ENCODE measurements around the gene GRAP2.
"Not testable (repeated sequence)": the region's sequence is repeated elsewhere in the genome, so short reads cannot be mapped to it uniquely, and the experiment has no call there.

GRAP2 gene

DNA sequence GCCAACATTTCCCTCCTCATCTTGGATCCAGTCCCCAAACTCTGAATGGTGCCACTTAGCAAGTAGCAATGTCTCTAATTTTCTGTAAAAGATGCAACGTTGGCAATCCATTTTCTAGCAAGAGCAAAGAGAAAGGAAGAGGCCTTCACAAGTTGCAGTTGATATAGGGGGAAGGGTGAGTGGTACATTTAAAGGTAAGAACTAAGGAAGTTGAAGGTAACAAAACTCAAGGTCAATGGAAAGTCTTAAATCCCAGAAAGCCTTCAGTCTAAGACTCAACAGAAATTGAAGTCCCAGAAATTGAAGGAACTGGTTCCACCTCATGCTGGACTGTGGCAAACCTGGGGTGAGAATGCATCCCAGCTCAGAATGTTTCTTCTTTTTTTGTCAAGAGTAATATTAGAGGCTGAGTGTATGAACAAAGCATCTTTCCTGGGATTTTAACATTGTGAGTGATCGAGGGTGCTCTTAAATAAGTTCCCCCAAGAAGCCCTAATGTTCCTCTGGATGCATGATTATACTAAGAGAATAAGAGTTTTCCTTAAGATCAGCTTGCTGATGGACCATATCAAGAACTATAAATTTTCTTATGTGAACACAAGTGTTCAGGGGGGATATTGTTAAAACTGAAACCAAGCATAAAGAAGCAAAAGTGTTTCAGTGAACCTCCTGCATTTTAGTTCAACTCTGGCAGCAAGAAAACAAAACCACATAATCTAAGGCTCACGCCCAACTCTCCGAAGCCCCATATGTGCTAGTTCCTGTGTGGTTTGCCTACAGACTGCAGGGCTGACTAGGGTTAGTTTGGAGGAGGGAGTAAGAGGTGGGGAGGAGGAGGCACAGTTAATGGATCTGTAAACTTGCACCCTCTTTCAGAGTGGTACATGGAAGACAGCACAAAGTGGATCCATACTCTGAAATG lies at the start of gene GRAP2:
Gene GRAP2, plus strand, starts transcription at position 779 of the 922 bp plus-strand sequence. CDS start 46,023 bp downstream, outside the sequence.
- DNase-seq (ENCODE audit: low spot score): no peak

DNA sequence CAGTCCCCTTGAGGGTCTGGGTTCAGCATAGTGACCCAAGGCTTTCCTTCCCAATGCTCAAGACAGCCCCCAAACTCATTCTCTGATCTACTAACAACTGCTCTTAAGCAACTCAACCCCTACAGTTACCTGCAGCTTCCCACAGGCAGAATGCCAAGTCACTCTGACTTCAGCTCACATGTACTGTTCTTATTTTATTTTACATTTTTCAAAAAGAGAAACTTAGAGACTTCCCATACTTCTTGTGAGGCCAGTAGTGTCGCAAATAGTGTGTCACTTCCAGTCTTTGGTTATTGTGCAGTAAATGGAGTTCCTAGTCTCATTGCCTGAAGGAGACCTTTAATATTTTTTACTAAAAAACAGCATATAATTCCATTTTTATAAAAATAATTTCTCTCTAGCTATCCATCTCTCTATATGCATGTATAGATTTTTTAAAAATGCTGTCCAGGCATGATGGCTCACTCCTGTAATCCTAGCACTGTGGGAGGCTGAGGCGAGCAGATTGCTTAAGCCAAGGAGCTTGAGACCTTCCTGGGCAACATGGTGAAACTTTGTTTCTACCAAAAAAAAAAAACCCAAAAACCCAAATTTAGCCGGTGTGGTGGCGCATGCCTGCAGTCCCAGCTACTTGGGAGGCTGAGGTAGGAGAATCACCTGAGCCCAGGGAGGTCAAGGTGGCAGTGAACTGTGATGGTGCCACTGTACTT lies 49.1 kb upstream of the GRAP2 start:
- no peak for DNase-seq (ENCODE audit: low spot score)

DNA sequence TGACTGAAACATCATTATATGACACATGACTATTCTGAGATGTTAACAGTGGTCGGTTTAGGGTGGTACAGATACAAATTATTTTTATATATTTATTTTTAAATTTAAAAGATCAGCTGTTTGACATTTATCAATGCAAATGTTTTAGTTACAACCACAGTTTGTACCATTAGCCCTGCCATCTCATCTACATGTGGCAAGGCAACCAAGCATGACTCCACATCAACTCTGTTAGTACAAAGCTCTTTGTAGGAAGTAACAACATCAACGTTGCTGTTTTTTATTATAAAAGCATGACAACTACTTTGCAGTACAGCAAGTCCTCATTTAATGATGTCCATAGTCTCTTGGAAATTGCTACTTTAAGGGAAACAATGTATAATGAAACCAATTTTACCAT lies 48.1 kb upstream of the GRAP2 start:
- no peak for DNase-seq (ENCODE audit: low spot score)

DNA sequence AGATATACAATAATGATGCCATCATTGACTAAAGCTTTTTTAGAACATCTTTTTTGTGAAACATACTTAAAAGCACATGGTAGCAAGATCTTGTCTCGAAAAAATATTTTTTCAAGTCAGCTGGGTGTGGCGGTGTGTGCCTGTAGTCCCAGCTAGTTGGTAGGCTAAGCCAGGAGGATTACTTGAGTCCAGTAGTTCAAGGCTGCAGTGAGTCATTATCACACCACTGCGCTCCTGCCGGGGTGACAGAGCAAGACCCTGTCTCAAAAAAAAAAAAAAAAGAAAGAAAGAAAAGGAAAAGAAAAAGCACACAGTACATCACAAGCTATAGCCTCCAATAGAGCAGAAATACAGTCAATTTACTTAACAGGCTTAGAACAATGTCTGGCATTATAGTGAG lies 44.3 kb upstream of the GRAP2 start:
- no peak for DNase-seq (ENCODE audit: low spot score)

DNA sequence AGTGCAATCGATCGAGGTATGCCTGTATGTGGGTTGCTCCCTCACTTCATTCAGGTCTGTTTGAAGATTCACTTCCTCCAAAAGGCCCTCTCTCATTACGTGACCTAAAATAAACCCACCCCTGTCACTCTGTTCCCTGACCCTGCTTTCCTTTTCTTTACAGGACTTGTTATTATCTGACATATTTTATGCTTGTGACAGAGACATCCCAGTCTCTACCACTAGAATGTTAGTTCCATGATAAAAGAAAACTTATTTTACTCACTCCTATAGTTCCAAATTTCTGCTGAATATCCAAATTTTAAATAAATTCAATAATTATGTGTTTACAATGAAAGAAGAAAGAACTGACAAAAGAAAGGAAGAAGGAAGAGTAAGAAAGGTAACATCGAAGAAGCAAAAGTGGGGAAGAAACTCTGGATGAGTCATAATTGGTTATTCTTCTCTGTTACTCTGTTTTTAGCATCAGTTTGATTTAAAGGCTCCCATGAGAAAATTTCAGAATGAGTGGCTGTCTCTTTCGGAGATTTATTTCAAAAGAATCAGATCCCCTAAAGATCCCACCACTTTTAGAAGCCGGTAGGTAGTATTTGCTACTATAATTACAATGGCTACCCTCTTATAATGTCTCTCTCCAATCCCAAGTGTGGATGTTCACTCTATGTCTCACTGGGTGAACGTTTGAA lies 40.8 kb upstream of the GRAP2 start:
- no peak for DNase-seq (ENCODE audit: low spot score)

DNA sequence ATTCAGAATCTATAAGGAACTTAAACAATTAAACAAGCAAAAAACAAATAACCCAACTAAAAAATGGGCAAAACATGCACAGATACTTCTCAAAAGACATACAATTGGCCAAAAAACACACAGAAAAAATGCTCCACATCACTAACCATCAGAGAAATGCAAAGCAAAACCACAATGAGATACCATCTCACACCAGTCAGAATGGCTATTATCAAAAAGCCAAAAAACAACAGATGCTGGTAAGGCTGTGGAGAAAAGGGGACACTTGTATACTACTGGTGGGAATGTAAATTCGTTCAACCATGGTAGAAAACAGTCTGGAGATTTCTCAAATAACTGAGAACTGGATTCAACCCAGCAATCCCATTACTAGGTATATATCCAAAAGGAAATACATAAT lies 32.1 kb upstream of the GRAP2 start:
- no peak for DNase-seq (ENCODE audit: low spot score)

DNA sequence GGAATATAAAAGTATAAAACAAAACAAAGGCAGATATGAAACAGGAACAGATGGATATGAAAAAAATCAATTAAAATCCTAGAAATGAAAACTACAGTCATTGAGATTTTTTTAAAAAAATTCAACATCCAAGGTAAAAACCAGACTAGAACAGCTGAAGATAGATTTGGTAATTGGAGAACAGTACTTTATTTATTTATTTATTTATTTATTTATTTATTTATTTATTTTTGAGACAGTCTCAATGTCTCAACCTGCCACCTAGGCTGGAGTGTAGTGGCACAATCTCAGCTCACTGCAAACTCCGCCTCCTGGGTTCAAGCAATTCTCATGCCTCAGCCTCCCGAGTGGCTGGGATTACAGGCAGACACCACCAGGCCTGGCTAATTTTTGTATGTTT lies 31.1 kb upstream of the GRAP2 start:
- DNase-seq (ENCODE audit: low spot score): not testable (repeated sequence)

DNA sequence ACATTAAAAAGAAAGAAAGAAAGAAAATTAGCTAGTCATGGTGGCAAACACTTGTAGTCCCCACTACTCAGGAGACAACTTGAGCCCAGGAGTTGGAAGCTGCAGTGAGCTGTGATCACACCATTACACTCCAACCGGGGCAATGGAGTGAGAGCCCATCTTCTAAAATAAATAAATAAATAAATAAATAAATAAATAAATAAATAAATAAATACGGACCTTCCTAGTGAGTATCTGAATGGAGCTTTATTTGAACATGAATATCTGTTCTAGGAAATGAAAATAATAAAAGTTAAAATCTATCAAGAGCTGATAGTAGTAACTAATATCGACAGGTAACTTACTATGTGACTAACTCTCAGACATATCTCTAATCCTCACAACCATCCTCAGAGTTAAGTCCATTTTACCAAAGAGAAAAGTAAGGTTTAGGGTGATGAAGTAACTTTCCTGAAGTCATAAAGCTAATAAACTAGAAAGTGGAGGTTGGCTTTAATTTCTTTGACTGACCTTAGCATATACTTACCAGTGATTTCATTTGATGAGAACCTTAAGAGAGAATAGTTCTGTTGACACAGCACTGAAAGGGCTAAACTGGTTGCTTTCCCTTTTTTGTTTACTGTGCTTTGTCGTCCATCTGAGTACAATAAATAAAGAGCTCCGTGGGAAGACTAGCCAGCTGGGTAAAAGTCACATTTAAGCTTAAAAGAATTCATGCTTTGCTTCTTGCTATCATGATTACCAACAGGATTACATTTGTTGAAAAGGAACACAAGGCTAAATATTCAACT lies 29.7 kb upstream of the GRAP2 start:
- DNase-seq (ENCODE audit: low spot score): no peak

DNA sequence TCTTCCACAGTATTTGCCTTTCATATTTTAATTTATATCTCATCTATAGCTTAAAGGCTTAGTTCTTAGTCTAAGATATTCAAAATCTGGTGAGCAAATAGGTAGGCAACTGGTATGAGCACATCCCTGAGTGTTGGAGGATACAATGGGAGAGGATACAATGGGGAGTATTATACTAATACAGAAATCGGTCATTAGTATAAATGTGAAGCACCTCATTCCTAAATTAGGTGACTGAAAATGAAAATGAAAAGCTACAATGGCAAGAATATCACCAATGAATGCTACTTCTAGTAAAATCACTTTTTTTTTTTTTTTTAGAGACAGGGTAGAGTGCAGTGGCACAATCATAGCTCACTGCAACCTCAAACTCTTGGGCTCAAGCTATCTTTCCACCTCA lies 28.3 kb upstream of the GRAP2 start:
- DNase-seq (ENCODE audit: low spot score): no peak

DNA sequence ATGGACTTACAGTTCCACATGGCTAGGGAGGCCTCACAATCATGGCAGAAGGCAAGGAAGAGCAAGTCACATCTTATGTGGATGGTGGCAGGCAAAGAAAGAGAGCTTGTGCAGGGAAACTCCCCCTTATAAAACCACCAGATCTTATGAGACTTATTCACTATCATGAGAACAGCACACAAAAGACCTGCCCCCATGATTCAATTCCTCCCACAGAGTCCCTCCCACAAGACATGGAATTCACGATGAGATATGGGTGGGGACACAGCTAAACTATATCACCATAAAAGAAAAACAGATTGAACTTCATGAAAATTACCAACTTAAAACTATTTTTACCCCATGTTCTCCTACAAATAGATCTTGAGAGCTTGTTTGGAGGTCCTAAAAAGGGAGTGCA lies 26.9 kb upstream of the GRAP2 start:
- DNase-seq (ENCODE audit: low spot score): no peak

DNA sequence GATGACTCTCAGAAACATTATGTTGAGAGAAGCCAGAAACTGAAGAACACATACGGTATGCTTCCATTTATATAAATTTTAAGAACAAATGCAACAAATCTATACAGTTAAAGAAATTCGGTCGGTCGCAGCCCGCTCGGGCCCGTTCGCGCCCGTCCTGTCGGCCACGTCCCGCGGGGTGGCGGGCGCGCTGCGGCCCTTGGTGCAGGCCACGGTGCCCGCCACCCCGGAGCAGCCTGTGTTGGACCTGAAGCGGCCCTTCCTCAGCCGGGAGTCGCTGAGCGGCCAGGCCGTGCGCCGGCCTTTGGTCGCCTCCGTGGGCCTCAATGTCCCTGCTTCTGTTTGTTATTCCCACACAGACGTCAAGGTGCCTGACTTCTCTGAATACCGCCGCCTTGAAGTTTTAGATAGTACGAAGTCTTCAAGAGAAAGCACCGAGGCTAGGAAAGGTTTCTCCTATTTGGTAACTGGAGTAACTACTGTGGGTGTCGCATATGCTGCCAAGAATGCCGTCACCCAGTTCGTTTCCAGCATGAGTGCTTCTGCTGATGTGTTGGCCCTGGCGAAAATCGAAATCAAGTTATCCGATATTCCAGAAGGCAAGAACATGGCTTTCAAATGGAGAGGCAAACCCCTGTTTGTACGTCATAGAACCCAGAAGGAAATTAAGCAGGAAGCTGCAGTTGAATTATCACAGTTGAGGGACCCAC lies 25.6 kb upstream of the GRAP2 start:
- not testable (repeated sequence) for DNase-seq (ENCODE audit: low spot score)

DNA sequence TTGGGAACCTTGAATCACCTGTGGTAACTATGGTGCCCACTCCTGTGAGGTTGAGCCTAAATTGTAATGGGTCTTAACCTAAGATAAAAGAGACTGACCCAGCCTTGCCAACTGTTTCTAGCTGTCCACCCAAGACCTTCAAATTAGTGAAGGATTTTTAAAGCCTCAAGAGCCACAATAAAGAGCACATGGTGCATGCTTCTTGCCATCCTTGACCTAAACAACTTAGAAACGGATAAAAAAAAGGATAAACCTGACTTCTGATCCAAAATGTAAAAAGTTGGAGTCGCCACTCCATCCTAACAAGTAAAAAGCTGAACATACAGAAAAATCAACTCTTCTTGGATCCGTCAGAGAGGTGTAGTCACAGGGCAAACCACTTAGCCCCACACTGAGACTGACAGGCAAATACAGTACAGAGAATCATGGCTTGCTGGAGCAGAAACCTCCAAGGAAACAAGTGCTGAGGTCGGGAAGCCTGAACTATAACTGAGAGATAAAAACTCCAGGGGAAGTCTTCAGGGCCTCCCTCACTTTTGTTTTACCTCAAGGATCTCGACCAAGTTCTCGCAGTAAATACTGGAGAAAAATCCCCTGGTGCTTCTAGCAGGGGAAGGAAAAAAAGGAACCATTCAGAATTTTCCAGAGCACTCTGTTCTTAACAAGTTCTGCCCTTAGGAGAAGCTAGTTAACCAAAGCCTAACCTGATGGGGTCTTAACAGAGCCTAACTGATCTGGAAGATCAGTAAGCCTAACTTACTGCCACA lies 23.6 kb upstream of the GRAP2 start:
- DNase-seq (ENCODE audit: low spot score): no peak

DNA sequence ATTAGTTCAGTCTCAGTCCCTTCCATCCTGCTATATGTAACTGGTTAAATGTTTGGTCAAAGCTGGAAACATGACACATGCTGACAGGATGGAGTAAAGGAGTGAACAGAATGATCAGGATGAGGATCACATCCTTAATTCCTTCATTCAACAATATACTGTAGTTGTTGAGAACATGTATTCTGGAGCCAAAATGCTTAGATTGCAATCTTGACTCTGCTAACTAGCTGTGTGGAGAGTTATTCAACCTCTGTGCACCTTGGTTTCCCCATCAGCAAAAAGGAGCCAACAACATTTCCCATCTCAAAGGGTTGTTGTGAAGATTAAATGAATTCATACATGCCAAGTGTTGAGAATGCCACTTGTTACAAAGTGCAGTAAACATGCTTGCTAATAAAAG lies 20.2 kb upstream of the GRAP2 start:
- no peak for DNase-seq (ENCODE audit: low spot score)

DNA sequence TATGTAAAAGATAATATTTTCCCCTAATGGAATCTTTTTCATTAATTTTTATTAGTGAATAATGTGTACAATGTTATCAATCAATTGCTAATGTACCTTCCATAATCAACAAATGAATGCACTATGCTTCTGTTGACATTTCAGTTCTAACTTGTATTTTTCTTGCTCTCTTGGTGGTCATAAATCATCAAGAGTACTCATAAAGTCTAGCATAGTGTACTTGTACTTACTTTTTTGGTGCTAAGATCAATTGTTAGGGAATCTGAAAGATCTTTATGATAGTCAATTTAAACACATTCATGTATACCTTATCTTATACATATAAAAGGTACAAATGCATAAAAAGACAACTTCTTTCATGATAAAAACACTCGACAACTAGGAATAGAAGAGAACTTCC lies 17.8 kb upstream of the GRAP2 start:
- DNase-seq (ENCODE audit: low spot score): no peak

DNA sequence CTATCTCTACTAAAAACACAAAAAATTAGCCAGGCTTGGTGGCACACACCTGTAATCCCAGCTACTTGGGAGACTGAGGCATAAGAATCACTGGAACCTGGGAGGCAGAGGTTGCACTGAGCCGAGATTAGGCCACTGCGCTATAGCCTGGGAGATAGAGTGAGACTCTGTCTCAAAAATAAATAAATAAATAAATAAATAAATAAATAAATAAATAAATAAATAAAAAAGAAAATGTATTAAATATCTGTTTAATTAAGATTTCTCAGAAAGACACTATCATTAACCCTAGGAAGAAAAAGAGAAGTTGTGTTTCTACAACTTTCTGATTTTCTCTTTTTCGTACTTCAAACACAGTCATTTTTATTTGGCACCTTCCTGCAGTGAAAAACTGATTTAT lies 11.0 kb upstream of the GRAP2 start:
- not testable (repeated sequence) for DNase-seq (ENCODE audit: low spot score)

DNA sequence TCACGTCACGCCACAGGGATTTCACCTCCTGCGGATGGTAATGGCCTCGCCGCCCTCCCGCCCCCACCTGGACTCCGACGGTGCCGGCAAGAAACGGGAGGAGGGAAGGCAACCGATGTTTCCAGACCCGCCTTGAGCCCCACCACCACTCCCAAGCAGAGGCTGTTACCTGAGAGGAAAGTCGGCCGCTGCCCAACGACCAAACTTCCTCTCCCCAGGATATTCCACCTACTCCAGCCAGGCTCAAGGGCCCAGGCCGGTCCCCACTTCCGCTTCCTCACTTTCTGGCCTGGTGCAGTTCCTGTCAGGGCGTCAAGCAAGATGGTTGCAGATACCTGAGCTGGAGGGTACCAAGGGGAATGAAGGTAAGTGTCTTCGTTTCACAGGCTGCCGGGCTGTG lies 7.4 kb upstream of the GRAP2 start, which contains the start of gene ENTHD1:
Gene ENTHD1, minus strand, starts transcription at position 235 of the 400 bp plus-strand sequence. CDS start 6,012 bp downstream, outside the sequence.
- DNase-seq (ENCODE audit: low spot score): no peak

DNA sequence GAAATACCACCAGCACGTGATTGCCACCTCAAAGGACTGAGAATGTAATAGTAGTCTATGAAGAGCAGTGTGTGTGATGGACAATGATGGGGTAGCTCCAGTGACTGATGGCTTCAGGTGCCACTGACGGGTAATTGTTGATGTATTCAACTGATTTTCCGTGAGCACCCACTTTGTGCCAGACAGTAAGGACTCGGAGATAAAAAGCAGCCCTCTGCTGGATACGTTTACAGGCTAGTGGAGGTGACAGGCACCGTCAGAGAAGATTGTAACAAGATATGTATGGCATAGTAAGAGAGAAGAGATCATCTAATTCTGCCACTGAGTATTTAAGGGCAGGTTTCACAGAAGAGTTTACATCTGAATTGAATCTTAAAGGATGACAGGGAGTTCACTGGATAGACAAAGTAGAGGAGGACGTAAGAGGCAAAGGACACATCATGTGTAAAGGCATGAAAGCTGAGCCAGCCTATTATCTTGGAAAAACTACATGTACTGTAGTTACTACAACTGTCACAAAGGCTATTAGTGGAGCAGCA lies 6.3 kb upstream of the GRAP2 start:
- no peak for DNase-seq (ENCODE audit: low spot score)

DNA sequence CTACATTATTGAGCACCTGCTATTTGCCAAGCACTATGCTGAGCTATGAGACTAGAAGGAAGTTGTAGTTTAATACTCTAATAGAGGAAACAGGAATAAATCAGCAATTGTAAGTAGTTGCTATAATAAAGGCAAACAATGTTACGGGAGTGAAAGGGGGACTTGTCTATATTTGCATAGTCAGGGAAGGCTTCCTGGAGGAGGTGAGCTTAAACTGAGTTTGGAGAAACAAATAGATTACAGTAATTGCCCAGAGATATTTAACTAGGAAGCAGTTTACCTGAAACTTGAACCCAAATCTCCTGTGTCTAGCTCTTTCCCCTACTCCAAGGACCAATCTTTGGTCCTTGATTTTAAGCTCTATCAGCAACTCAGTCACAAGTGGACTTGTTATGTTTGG lies 5.2 kb upstream of the GRAP2 start:
- no peak for DNase-seq (ENCODE audit: low spot score)

DNA sequence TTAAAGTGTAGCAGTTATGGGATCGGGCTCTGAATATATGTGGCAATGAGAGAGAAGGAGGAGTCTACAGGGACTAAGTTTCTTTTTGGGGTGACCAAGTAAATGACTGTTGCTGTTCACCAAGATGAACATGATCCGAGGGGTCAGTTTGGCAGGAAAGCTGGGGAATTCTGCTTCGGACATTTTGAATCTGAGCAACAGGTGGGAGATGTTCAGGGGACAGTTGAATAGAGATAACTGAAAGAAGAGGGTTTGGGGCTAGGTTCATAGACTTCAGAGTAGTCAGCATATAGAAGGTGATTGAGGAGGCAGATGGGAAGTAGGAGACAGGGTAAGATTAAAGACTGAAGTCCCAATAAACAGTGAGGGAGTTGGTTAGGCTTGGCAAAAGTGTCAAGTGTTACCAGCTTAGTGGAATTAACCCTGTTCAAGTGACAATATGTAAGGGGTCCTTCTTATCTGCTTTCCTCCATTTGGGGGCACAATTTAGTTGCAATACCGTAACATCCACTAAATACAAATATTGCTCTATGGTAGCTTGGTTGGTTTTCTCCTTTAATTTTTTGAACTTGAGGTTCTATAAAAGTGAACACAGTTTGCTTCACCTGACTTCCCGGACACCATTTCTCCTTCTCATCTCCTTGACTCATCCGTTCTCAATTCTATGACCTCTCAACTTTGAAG lies 4.4 kb upstream of the GRAP2 start:
- no peak for DNase-seq (ENCODE audit: low spot score)
